DND-41 (cell line): ENCODE results near the gene HIBCH.

Experiments
- ATAC-seq: fragments of 200-7000 bp; cut with Tn5 transposase; 3 replicates; pipeline ENCODE4 v1.9.1; 2021; ENCODE audit warnings: low read depth; ENCODE audit not compliant: insufficient read depth
- DNase-seq: peaks from one replicate; pipeline ENCODE4 v3.0.0-alpha.2; 2020
- H2AFZ ChIP-seq: 2 replicates; pipeline ENCODE4 v1.6.0; 2012; ENCODE audit warnings: low read depth, low read length
- H3K27ac ChIP-seq: 2 replicates; pipeline ENCODE4 v1.5.1; 2012; ENCODE audit warnings: low read length, inconsistent platforms
- H3K27me3 ChIP-seq: fragments of 200-600 bp; sonication (generic); 2 replicates; pipeline ENCODE4 v1.6.0; 2012; ENCODE audit warnings: low read length, mild to moderate bottlenecking, inconsistent platforms; ENCODE audit not compliant: insufficient read depth, poor library complexity
- H3K36me3 ChIP-seq: 2 replicates; pipeline ENCODE4 v1.5.1; 2012; ENCODE audit warnings: low read length, inconsistent platforms; ENCODE audit not compliant: insufficient read depth
- H3K4me1 ChIP-seq: 2 replicates; pipeline ENCODE4 v1.5.1; 2012; ENCODE audit warnings: mild to moderate bottlenecking, low read length; ENCODE audit not compliant: insufficient read depth
- H3K4me2 ChIP-seq: 2 replicates; pipeline ENCODE4 v1.6.0; 2012; ENCODE audit warnings: mild to moderate bottlenecking, moderate library complexity, low read length, inconsistent platforms; ENCODE audit not compliant: insufficient read depth
- H3K4me3 ChIP-seq, 2 experiments: fragments of 200-600 bp in 1 of 2; shearing (Covaris generic) in 1 of 2; 2 replicates each; pipeline ENCODE4 v1.5.1; 2012 to 2016; ENCODE audit warnings: inconsistent platforms in 2 of 2, low read length in 2 of 2, mild to moderate bottlenecking in 2 of 2, low read depth in 1 of 2, moderate library complexity in 1 of 2
- H3K79me2 ChIP-seq: 2 replicates; pipeline ENCODE4 v1.6.0; 2012; ENCODE audit warnings: low read length, inconsistent platforms; ENCODE audit not compliant: insufficient read depth
- H3K9ac ChIP-seq: 2 replicates; pipeline ENCODE4 v1.6.0; 2012; ENCODE audit warnings: low read depth, mild to moderate bottlenecking, inconsistent platforms, low read length, moderate library complexity
- H3K9me3 ChIP-seq: 2 replicates; pipeline ENCODE4 v1.5.1; 2012; ENCODE audit warnings: low read length, moderate library complexity, mild to moderate bottlenecking, inconsistent platforms; ENCODE audit not compliant: insufficient read depth, severe bottlenecking
- H4K20me1 ChIP-seq: 2 replicates; pipeline ENCODE4 v1.6.0; 2012; ENCODE audit warnings: low read length; ENCODE audit not compliant: insufficient read depth
- EZH2 ChIP-seq: IDR thresholded peaks from 3 replicates; pipeline ENCODE4 v1.6.1; 2012; ENCODE audit warnings: borderline replicate concordance, low read depth, mild to moderate bottlenecking, moderate library complexity, low read length, inconsistent platforms; ENCODE audit not compliant: severe bottlenecking
- TF ChIP-seq, protein P1 (sequence below): IDR thresholded peaks from 2 replicates; pipeline ENCODE4 v1.5.1; 2012; ENCODE audit warnings: borderline replicate concordance, low read length, moderate library complexity, mild to moderate bottlenecking; ENCODE audit not compliant: poor library complexity, severe bottlenecking; ENCODE audit errors: extremely low read depth

The HIBCH gene

DNA sequence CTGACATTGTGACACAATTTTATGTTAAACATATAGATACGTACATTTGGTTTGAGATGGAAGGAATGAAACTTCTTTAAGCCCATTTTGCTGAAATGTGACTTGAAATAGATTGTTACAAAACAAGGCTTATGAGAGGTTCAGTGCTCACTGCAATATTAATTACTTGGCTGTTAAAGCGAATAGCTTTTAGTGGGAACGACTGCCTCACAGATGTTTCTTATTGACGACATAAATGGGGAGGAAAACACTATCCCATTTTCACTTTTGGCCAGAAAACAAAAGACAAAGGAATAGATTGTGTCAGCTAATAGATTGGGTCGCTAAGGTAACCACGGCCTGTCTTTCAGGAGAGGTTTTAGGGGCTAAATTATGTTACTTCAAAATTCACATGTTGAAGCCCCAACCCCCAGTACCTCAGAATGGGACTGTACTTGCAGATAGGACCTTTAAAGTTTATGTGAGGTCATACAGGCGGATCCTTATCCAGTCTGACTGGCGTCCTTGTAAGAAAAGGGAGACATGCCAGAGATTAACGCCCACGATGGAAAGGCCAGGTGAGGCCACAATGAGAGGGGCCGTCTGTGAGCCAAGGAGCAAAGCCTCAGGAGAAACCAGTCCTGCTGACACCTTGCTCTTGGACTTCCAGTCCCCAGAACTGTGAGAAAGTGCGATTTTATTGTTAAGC, 34.5 kb upstream of the HIBCH start:
- H3K4me3 ChIP-seq = no peak overlapping the region
- H3K4me1 ChIP-seq = peaks cover 6% of the 10 kb centered on the region
- no peak overlapping the region for H3K4me2 ChIP-seq
- no peak for TF ChIP-seq EZH2
- TF ChIP-seq, protein P1, sequence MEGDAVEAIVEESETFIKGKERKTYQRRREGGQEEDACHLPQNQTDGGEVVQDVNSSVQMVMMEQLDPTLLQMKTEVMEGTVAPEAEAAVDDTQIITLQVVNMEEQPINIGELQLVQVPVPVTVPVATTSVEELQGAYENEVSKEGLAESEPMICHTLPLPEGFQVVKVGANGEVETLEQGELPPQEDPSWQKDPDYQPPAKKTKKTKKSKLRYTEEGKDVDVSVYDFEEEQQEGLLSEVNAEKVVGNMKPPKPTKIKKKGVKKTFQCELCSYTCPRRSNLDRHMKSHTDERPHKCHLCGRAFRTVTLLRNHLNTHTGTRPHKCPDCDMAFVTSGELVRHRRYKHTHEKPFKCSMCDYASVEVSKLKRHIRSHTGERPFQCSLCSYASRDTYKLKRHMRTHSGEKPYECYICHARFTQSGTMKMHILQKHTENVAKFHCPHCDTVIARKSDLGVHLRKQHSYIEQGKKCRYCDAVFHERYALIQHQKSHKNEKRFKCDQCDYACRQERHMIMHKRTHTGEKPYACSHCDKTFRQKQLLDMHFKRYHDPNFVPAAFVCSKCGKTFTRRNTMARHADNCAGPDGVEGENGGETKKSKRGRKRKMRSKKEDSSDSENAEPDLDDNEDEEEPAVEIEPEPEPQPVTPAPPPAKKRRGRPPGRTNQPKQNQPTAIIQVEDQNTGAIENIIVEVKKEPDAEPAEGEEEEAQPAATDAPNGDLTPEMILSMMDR = no peak
- no peak overlapping the region for H3K27ac ChIP-seq
- H3K27me3 ChIP-seq = no peaks in the 10 kb centered on the region
- H3K79me2 ChIP-seq = no peaks in the 10 kb centered on the region
- DNase-seq (no peak), ATAC-seq (no peak)
- H3K9ac ChIP-seq = no peak overlapping the region
- H2AFZ ChIP-seq = no peak overlapping the region
- H4K20me1 ChIP-seq = no peaks in the 10 kb centered on the region
- no peaks in the 10 kb centered on the region for H3K36me3 ChIP-seq
- H3K9me3 ChIP-seq = no peaks in the 10 kb centered on the region

DNA sequence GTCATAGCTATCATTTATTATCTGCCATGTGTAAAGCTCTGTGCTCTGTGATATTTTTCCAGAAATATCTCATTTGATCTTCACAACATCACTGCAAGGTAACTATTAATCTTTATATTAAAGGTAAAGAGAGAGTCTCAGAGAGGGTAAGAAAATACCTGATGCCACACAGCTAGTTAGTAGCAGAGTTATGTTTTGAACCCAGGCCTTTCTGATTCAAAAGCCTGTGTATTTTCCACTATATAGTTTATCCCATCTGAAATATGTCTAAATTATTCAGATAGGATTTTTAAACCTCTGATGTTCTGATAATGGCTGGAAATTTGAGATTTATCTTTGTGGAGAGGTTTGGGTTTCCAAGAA, 33.9 kb upstream of the HIBCH start:
- H4K20me1 ChIP-seq = no peaks in the 10 kb centered on the region
- no peaks in the 10 kb centered on the region for H3K79me2 ChIP-seq
- H2AFZ ChIP-seq = no peak overlapping the region
- H3K27ac ChIP-seq = no peak overlapping the region
- H3K4me3 ChIP-seq = no peak overlapping the region
- H3K9me3 ChIP-seq = no peaks in the 10 kb centered on the region
- no peak overlapping the region for H3K4me2 ChIP-seq
- H3K4me1 ChIP-seq = no peaks in the 10 kb centered on the region
- H3K36me3 ChIP-seq = no peaks in the 10 kb centered on the region
- DNase-seq (no peak), ATAC-seq (no peak)
- no peak overlapping the region for H3K9ac ChIP-seq
- no peaks in the 10 kb centered on the region for H3K27me3 ChIP-seq
- TF ChIP-seq, protein P1 = no peak
- no peak for TF ChIP-seq EZH2

DNA sequence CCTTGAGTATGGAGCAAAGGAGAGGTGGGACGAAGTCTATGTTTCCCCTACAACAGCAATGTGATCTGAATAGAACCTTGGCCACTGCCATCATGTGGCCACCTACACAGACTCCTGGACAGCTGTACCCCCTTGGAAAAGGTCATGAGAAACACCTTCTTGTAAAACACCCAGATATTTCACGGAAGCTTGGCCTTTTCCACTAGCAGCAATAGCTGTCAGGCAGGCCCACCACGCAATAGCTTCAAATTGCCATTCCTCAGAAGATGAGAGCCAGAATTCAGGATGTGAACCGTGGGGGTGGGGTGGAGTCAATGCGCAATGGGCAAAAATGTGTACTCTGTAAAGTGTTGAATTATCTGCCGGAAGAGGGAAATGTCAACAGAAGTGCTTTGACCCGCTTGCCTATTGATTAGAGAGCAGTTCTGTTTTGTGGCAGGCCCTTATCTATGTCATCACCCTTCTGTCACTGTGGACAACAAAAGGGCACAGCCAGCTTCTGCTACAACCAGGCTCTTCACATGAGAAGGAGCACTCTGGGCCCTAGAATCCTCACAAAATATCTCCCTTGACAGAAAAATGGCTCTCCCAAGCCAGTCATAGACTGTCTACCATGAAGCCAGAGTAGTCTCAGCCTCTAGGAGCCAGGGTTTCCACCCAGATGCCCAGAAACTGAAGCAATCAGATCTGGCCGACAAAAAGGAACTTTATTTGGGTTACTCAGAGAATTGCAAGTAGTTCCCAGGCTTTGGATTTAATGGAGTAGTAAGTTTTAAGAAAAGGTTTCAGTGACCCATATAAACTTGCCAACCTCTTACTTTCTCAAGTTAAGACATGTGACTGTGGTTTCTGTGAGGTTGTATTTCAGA, 33.3 kb upstream of the HIBCH start:
- TF ChIP-seq, protein P1 = no peak
- no peak for TF ChIP-seq EZH2
- no peak overlapping the region for H3K9ac ChIP-seq
- H2AFZ ChIP-seq = no peak overlapping the region; the same call in 1 of the 2 replicates
- no peak overlapping the region for H3K27ac ChIP-seq
- no peak overlapping the region for H3K4me3 ChIP-seq
- H3K27me3 ChIP-seq = no peaks in the 10 kb centered on the region
- no peaks in the 10 kb centered on the region for H3K9me3 ChIP-seq
- H3K79me2 ChIP-seq = no peaks in the 10 kb centered on the region
- no peak for ATAC-seq
- H4K20me1 ChIP-seq = no peaks in the 10 kb centered on the region
- no peaks in the 10 kb centered on the region for H3K36me3 ChIP-seq
- no peaks in the 10 kb centered on the region for H3K4me1 ChIP-seq
- DNase-seq = no peak
- no peak overlapping the region for H3K4me2 ChIP-seq
